Myocyte (in vitro differentiated cells): ENCODE data around the gene TUT4. TPM values are rescaled to one million over a fixed set of nuclear protein-coding genes. Genes with fewer than 3 reads are reported as not detected.

Experiments used
- DNase-seq: peaks from one replicate; pipeline ENCODE4 v3.0.0-alpha.2; 2012; ENCODE audit warnings: low read depth
- total RNA-seq: library from RNA; depleted of rRNA; stranded (reverse); fragments of >200 nt; gene quantifications from 2 replicates; pipeline ENCODE4 v1.2.3, GENCODE V29; 2014

The TUT4 gene
- total RNA-seq, 1 donor from 2014 or later: 66.6 TPM

DNA sequence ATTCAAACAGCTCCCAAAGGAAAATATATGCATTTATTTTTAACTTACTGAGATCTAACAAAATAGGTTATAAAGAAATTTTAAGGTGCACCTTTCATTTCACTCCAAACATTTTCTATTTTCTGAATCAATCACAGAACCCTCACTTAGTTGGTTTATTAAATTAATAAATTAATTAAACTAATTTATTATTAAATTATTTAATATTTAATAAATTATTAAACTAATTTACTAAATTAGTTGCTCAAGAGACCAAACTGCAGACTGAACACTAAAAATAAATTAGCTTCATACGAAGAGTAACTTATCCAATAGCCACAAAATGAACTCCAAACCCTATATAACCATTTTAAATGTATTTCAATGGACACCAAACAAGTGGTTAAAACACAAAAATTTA, 80.5 kb downstream of the TUT4 start:
- no peak for DNase-seq

DNA sequence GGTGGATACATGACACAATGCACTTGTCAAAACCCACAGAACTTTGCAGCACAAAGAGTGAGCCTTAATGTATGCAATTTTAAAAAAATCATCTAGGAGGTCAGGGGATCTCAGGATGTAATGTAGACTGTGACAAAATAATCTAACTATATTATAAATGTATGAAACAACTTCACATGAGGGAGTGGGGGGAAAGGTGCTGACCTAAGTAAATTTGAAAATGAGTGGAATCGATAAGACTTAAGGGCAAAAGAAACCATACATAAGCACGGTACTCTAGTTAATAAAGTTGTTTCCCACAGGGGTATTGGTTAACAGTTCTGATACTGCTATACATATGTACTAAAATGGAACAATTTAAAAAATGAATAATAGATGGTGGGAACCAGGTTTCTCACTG, 83.8 kb downstream of the TUT4 start:
- DNase-seq: no peak

DNA sequence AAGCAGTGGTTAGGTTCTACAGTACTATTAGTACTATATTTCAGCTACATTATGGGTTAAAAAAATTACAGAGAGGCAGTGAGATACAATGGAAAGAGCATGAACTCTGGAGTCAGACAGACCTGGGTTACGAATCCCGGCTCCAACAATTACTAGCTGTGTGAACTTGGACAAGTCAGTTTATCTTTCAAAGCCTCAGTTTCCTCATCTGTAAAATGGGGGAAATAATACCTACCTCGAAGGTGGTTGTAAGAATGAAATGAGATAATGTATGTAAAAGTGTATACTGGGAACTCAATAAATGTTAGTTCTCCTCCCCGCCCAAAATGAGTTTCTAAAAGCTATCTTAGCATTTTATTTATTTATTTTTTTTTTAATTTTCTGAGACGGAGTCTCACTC, 89.0 kb downstream of the TUT4 start:
- no peak for DNase-seq

DNA sequence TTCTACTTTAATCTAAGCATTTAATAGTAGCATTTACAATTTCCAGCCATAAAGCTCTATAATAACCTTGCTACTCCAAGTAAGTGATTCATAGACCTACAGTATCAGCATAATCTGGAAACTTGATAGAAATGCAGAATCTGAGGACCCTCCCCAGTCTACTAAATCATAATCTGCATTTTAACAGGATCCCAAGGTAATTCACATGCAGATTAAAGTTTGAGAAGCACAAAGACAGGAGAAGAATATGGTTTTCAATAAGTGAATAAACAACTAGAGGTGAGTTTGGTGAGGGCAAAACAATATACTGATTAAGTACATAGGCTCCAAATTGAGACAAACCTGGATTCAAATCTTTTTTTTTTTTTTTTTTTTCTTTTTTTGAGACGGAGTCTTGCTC, 91.1 kb downstream of the TUT4 start:
- DNase-seq: no peak

DNA sequence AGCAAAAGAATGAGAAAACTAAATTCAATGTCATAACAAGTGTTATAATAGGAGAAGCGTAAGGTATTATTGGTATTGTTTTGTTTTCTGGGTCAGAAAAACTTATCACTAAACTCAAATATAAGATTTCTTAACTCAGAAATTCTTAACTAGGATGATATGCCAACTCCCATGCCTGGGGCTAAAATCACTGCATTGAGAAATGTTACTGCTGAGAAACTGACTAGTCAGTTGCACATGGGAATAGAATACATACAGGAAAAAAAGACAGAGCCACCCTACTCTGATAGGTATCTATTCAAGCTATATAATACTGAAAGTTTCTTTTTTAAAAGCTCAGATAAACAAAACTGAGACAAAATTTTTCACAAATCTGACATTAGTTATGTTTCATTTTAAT, 92.2 kb downstream of the TUT4 start:
- no peak for DNase-seq

DNA sequence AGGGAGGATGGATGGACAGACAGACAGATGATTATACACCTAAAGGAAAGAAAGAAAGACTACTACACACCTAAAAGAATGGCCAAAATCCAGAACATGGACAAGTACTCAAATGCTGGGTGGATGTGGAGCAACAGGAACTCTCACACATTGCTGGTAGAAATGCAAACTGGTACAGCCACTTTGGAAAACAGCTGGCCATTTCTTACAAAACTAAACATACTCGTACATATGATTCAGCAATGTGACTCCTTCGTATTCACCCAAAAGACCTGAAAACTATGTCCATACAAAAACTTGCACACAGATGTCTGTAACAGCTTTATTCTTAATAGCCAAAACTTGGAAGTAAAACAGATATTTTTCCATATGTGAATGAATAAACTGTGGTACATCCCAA, 97.2 kb downstream of the TUT4 start:
- DNase-seq: no peak

DNA sequence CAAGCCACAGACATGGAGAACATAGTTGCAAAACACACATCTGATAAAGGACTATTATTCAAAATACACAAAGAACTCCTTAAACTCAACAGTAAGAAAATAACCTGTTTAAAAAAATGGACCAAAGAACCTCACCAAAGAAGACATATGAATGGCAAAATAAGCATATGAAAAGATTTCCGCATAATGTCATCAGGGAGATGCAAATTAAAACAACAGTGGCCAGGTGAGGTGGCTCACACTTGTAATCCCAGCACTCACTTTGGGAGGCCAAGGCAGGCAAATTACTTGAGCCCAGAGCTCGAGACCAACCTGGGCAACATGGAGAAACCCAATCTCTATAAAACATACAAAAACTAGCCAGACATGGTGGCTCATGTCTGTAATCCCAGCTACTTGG, 98.1 kb downstream of the TUT4 start:
- DNase-seq: no peak

DNA sequence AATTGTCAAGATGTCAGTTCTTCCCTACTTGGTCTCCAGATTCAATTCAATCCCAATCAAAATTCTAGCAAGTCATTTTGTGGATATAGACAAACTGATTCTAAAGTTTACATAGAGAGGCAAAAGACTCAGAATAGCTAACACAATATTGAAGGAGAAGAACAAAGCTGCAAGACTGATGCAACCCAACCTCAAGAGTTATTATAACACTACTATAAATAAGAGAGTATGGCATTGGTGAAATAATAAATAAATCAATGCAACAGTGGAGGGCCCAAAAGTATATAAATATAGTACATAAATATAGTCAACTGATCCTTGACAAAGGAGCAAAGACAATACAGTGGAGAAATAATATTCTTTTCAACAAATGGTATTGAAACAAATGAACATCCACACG, 98.8 kb downstream of the TUT4 start:
- DNase-seq: no peak

DNA sequence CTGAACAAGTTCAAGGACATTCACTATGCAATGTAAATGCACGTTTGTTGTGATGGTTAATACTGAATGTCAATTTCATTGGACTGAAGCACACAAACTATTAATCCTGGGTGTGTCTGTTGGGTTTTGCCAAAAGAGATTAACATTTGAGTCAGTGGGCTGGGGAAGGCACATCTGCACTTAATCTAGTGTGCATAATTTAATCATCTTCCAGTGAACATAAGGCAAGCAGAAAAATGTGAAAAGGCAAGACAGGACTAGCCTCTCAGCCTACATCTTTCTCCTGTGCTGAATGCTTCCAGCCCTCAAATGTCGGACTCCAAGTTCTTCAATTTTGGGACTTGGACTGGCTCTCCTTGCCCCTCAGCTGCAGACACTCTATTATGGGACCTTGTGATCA, 108.4 kb downstream of the TUT4 start:
- no peak for DNase-seq

DNA sequence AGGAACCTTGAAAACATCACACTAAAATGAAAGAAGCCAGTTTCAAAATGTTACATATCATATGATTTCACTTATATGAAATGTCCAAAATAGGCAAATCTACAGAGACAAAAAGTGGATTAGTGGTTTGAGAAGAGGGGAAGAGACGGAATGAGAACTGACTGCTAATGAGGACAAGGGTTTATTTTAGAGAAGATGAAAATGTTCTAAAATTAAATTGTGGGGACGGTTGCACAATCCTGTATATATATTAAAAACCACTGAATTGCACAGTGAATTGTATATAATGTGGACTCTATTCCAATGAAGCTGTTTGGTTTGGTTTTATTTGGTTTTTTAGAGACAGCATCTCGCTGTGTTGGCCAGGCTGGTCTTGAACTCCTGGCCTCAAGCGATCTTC, 112.9 kb downstream of the TUT4 start:
- no peak for DNase-seq

DNA sequence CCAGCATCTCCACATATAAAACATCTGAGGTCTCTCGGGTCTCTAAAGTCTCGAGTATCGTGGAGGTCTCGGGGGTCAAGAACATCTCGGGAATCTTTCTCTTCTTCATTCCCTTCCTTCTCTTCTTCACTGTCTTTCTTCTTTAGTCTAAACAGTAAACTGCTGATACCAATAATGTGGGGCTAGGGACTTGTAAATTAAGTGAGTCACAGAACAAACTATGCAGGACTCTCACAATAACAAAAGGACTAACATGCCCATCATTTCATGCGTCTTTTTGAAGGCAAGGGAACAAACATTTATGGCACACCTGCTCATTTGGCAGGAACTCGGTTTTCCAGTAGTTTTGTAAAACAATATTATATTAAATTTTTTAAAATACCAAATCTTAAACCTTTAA, 116.1 kb downstream of the TUT4 start:
- DNase-seq: no peak

DNA sequence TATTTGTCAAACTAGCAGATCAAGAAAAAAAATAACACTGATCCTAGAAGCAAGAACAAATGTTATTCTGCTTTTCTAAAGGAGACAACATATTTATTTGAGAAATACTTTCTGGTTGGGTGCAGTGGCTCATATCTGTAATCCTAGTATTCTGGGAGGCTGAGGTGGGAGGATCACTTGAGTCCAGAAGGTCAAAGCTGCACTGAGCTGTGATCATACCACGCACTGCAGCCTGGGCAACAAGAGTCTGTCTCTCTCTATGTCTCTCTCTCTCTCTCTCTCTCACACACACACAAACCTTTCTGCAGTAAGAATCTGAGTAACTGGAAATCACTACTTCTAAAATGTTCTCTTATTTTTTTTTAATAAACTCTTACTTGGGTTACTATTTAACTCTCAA, 117.2 kb downstream of the TUT4 start:
- no peak for DNase-seq

DNA sequence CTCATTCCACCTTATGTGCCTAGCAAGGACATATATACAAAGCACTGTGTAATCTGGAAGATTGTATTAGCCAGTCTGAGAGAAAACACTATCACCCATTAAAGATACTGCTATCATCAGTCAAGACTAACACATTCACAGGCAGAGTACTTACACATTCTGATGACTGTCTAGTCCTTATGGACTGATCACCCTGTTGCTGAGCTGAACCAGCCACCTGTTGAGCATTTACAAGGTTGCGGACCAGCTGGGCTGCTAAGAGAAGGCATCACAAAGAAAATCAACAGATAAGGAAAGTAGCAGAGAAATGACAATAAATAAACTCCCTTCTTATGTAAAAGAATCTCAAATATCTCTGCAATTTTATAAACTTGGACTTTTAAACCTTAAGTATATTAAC, 117.7 kb downstream of the TUT4 start:
- no peak for DNase-seq

DNA sequence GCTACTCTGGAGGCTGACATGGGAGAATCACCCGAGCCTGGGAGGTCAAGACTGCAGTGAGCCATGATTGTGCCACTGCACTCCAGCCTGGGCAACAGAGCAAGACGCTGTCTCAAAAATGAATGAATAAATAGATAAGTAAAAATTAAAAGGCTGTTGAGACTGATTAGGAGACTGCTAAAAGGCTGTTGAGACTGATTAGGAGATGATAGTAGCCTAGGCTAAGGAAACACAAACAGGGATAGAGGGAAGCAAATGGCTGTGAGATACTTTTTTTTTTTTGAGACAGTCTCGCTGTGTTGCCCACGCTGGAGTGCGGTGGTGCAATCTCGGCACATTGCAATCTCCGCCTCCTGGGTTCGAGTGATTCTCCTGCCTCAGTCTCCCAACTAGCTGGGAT, 120.1 kb downstream of the TUT4 start:
- DNase-seq: no peak

DNA sequence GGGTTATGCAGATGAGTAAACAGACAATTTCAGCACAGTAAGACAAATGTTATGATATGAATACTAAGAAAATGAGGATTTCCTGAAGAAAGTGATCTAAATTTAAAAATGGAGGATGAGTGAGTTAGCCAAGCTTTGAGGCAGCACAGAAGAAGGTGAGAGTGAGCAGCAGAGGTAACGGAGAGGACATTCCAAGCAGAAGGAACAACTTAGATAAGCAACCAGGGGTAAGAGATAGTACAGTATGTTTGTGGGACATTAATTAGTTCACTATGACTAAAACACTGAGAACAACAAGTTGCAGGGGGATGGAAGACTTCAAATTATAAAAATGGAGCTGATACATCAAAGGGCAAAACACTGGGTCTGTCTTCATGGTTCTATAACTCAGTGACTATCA, 125.7 kb downstream of the TUT4 start:
- DNase-seq: no peak

DNA sequence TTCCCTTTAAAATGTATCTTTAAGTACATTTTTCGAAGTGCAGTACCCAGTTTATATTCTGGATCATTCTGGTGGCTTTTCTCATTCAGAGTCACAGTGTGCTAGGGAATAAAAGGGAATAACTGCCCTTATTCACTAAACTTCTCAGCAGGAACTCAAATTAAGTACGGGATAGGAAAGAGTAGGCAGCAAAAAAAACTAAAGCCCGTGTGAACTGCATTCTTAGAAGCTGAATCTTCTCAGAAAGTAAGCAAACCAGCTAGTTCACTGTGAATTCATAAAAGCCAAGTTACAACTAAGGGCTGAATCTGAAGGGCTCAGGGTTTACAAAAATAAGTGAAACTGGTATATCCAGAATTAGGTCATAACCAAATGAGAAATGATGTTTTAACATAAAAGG, 126.5 kb downstream of the TUT4 start:
- peak; percentile 7 for DNase-seq

DNA sequence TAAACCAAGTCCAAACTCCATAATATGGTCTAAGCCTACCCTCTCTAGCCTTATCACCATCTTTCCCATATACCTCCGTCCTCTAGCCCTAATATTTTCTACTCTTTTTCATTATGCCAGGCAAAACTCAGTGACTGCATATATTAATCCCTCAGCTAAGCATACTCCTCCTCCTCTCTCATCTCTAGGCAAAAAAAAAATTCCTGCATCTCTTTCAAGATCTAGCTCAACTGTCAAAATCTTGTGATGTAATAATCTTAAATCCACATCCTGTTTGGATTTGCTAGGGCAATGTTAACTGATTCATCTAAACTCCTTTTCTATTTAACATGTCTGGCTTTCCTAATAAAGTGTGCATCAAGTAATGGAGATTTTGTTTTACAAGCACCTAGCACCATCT, 128.1 kb downstream of the TUT4 start:
- DNase-seq: no peak

DNA sequence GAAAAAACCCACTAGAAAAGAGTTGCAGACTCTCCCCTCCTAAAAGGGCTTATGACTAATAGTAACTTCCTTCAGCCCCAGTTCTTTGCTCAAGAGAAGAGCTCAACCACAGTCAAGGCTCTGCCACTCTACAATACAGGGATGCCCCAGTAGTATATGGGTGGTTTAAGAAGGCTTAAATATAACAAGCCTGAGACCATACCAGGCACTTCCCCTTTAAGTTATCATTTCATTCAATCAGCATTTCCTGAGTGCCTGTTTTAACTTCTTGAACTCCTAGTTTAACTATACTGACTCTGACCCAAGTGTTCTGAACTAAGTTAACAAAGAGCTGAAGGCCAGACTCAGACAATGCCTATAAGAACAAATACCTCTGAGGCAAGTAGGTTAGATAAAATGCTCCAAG, 128.7 kb downstream of the TUT4 start:
- no peak for DNase-seq

DNA sequence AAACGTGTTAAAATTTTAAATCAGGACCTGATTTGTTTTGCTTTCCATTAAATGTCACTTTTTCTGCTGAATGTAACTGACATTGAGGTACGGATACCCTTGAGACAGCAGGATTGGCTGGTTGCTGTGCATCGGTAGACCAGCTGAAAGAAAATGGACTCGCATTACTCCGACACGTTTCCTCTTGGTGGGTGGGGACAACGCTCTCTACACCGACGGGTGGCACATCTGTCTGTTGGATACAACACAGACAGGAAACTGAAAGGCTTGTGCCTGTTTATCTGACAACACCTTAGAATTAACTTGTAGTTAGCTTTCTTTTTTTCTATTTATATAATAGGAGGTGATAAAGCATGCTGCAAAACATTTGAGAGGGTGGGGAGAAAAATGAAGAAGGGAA, 129.1 kb downstream of the TUT4 start:
- no peak for DNase-seq

DNA sequence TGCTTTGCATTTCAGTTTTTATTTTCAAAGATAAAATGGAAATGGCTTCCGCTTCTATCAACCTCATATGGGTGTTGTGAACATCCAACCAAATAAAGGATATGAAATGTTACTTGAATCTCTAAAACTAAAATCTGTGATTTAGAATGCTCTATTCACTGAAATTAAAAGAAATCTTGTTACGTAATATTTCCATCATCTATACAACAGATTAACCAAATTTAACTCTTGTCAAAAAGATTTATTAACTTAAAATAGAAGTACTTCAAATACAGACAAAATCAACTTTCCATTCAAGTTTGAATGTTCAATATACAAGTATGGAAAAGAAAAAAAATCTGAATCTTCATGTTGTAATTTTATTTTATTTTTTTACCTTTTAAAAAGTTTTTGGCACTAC, 129.8 kb downstream of the TUT4 start:
- no peak for DNase-seq

DNA sequence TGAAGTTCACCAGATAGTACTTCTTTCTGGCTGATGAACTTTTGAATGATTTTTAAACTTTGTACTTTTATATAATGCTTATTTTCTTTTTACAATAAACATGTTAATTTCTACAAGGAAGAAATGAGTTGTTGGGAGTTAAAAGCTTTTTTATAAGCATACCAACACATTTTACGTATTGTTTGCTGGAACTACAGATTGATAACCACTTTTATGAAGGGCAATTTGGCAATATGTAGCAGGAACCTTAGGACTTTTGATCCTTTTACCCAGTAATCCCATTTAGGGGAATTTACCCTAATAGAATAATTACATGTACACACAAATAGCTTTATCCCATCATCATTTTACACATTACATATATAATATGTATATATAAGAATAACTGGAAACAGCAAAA, 132.2 kb downstream of the TUT4 start:
- no peak for DNase-seq

DNA sequence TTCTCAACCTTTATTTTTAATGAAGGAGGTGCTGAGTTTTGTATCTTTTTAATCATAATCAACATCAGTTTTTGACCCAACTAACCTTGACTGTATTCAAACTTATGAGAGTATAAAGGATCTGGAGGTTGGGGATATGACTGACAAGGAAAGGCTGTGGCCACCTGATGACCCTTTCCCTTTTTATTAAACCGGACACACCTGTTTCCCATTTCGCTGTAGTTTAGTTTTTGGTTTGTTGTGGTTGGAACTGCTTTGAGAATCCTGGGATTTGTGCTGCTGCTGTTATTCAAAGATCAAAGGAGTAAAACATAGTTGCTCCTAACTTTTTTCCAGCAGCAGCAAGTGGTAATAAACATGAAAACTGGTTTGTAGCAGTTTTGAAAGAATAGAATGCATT, 136.1 kb downstream of the TUT4 start:
- DNase-seq: no peak

DNA sequence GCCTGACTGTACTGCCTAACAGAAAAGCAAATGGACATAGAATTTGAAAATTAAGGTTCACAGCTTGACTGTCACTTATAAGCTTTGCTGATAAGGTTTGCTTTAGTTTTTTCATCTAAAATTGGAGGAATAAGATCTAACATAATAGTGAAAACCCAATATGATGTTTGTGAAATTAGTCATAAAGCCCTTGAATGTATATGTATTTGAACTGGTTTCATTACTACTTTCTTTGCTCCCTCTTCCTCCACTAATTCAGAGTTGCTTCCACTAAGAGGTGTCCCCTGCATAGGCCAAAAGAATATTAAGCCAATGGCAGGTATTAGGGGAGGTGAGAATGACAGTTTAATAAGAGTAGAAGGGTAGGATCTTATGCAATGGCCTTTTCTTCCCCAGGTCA, 137.9 kb downstream of the TUT4 start:
- no peak for DNase-seq

DNA sequence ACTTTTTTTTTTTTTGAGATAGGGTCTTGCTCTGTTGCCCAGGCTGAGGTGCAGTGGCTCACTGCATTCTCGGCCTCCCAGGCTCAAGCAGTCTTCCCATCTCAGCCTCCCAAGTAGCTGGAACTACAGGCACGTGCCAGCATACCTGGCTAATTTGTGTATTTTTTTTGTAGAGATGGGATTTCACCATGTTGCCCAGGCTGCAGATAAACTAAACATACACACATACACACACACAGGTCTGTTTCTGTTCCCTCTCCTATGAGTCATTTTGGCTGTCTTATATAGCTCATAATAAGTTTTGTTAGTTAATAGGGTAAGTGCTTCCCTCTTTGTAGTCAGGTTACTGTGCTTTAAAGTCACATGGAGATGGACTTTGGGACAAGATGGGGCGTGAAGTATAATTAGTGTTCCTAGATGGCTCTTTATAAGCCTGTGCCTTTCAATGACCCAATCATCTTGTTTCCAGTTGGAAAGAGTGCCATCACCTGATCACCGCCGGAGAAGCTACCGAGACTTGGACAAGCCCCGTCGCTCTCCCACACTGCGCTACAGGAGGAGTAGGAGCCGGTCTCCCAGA, 139.4 kb downstream of the TUT4 start:
- no peak for DNase-seq
